SH-SY5Y (cell line): ENCODE results near the gene CCNB1IP1.

Experiments used
- GATA2 ChIP-seq: IDR thresholded peaks from 2 replicates; pipeline ENCODE4 v1.6.1; 2011; ENCODE audit warnings: mild to moderate bottlenecking, low read depth, low read length
- GATA3 ChIP-seq: IDR thresholded peaks from 2 replicates; pipeline ENCODE4 v1.6.1; 2011; ENCODE audit warnings: low read depth, mild to moderate bottlenecking, low read length, moderate library complexity

- TF ChIP-seq GATA2 (no peak), GATA3 (no peak)
Measured at GRCh38 chr14:20331053-20331613, 1.9 kb downstream of the CCNB1IP1 start.
